Measurements from ENCODE around the gene MMP20.

Gene MMP20

GRCh38 chr11:102534261-102534872 is 90.8 kb downstream of the MMP20 start (continued):
- no peak for TF ChIP-seq SALL2 (tag by site-specific recombination; IDR thresholded peaks at IDR 0.05; ENCODE audit: borderline replicate concordance)
- no peak for TF ChIP-seq PRDM4 (tag by site-specific recombination; IDR thresholded peaks at IDR 0.05)
- no peak for TF ChIP-seq ZNF221 (tag by site-specific recombination; IDR thresholded peaks at IDR 0.05; ENCODE audit: borderline replicate concordance)
- no peak for TF ChIP-seq GLI4 (tag by site-specific recombination; IDR thresholded peaks at IDR 0.05)
- TF ChIP-seq ZBTB1 (tag by site-specific recombination; IDR thresholded peaks at IDR 0.05) = no peak
- no peak for TF ChIP-seq ZNF701 (tag by site-specific recombination; IDR thresholded peaks at IDR 0.05)
- TF ChIP-seq ZNF621 (tag by site-specific recombination; IDR thresholded peaks at IDR 0.05) = no peak
- no peak for TF ChIP-seq ZNF580 (tag by site-specific recombination; IDR thresholded peaks at IDR 0.05)

DNA sequence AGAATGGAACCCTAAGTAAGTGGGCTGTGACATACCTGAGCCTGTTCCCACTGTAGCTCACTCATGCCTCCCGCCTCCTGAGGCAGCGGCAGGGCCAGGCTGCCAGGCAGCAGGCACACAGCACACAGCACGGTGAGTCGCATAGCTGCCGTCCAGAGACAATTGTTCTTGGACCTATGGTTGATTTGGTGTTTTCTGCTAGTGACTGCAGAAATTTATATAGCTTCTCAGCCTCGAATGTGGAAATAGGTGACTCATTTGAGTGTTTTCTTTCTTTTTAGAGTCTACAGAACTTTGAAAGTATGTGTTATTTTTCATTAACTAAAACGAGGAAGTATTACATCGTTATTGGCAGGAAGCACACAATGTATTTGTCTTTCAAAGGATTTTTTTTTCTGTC is 94.6 kb downstream of the MMP20 start, which contains the start of gene MMP7:
Gene MMP7 (minus strand): TSS at position 190 of the 400 bp plus-strand sequence. CDS start 47 bp downstream, at position 143.
- Histone ChIP-seq H3K4me3 (ENCODE audit: low read depth, low read length) (no peak within 1 kb of the TSS), H3K9me3 (ENCODE audit: control insufficient read depth, insufficient read depth, low read depth, low read length) (no peaks in the 10 kb centered on the region), H3K27ac (ENCODE audit: extremely low read depth, low read depth, low read length) (no peak within 1 kb of the TSS), H3K36me3 (ENCODE audit: control insufficient read depth in 2 of 2, insufficient read depth in 1 of 2, low read length in 2 of 2) (no peaks in the 10 kb centered on the region), H3K4me1 (ENCODE audit: control insufficient read depth, insufficient read depth, low read length) (no peaks in the 10 kb centered on the region)
- ChIA-PET CTCF (interaction anchor here (0.6 to 0.7 kb wide), 2 partner anchors 189 to 1160 kb away, joined by 3 read pairs; no protein-coding TSS in a partner anchor), POLR2A (interaction anchor here (1.1 kb wide), 1 partner anchor 10 kb away, joined by 3 read pairs; no protein-coding TSS in a partner anchor)
- TF ChIP-seq ZNF335 (tag by site-specific recombination; conservative IDR thresholded peaks at IDR 0.05) (0 out of 2 replicates have a peak, but pooled peaks have one; percentile 1), ZNF791 (tag by site-specific recombination; IDR thresholded peaks at IDR 0.05) (no peak)

- ChIA-PET CTCF (interaction anchor here (0.6 kb wide), 1 partner anchor 10 kb away, joined by 3 read pairs; no protein-coding TSS in a partner anchor), POLR2A (no interaction called here)
- no peak for TF ChIP-seq ZNF416 (tag by site-specific recombination; IDR thresholded peaks at IDR 0.05)
- no peak for TF ChIP-seq KLF16 (tag by site-specific recombination; IDR thresholded peaks at IDR 0.05)
- no peak for TF ChIP-seq BCL11A (tag by site-specific recombination; IDR thresholded peaks at IDR 0.05; ENCODE audit: low read depth)
- Histone ChIP-seq H3K9me3 (ENCODE audit: control insufficient read depth, insufficient read depth, low read depth, low read length) (no peaks in the 10 kb centered on the region), H3K4me3 (ENCODE audit: low read depth, low read length) (no peak overlapping the region), H3K36me3 (ENCODE audit: control insufficient read depth in 2 of 2, insufficient read depth in 1 of 2, low read length in 2 of 2) (no peaks in the 10 kb centered on the region), H3K4me1 (ENCODE audit: control insufficient read depth, insufficient read depth, low read length) (no peaks in the 10 kb centered on the region), H3K27ac (ENCODE audit: extremely low read depth, low read depth, low read length) (no peak overlapping the region)
Measured at GRCh38 chr11:102528618-102529017, 96.5 kb downstream of the MMP20 start.

GRCh38 chr11:102527684-102528083 is 97.4 kb downstream of the MMP20 start:
- Histone ChIP-seq H3K9me3 (ENCODE audit: control insufficient read depth, insufficient read depth, low read depth, low read length) (no peaks in the 10 kb centered on the region), H3K4me3 (ENCODE audit: low read depth, low read length) (no peak overlapping the region), H3K27ac (ENCODE audit: extremely low read depth, low read depth, low read length) (no peak overlapping the region), H3K36me3 (ENCODE audit: control insufficient read depth in 2 of 2, insufficient read depth in 1 of 2, low read length in 2 of 2) (no peaks in the 10 kb centered on the region), H3K4me1 (ENCODE audit: control insufficient read depth, insufficient read depth, low read length) (no peaks in the 10 kb centered on the region)
- TF ChIP-seq ZNF362 (tag by site-specific recombination; IDR thresholded peaks at IDR 0.05) (no peak), ZNF677 (tag by site-specific recombination; IDR thresholded peaks at IDR 0.05) (no peak), ZNF335 (tag by site-specific recombination; conservative IDR thresholded peaks at IDR 0.05) (no peak), ELK4 (IDR thresholded peaks at IDR 0.05; ENCODE audit: borderline replicate concordance, low read depth, low read length) (no peak), ZNF529 (tag by site-specific recombination; IDR thresholded peaks at IDR 0.05; ENCODE audit: insufficient replicate concordance) (no peak), ZNF549 (tag by site-specific recombination; IDR thresholded peaks at IDR 0.05) (no peak), CTCF (tag by site-specific recombination; IDR thresholded peaks at IDR 0.05) (no peak), ZFP41 (tag by site-specific recombination; IDR thresholded peaks at IDR 0.05; ENCODE audit: borderline replicate concordance) (no peak), ZNF561 (tag by site-specific recombination; IDR thresholded peaks at IDR 0.05; ENCODE audit: borderline replicate concordance) (no peak), ZNF670 (tag by site-specific recombination; IDR thresholded peaks at IDR 0.05; ENCODE audit: low read depth) (no peak), ZNF114 (tag by site-specific recombination; IDR thresholded peaks at IDR 0.05) (no peak)
- ChIA-PET POLR2A (no interaction called here), CTCF (no interaction called here)

Data from HEK293 (cell line).